Retina (tissue), 1 donor: ENCODE measurements around the gene CCDC148.
"Not testable (repeated sequence)": the region's sequence is repeated elsewhere in the genome, so short reads cannot be mapped to it uniquely, and the experiment has no call there.

Source experiments
- DNase-seq: peaks from one replicate; pipeline ENCODE4 v3.0.0-alpha.2; 2016

Gene CCDC148

DNA sequence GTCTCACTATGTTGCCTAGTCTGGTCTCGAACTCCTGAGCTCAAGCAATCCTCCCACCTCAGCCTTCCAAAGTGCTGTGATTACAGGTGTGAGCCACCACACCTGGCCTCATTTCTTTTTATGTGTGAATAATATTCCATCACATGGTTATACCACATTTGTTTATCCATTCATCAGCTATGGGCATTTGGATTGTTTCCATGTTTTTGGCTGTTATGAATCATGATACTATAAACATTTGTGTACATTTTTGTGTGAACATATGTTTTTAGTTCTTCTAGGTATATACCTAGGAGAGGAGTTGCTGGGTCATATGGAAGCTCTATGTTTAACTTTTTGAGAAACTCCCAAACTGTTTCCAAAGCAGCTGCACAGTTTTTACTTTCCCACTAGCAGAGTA lies 24.6 kb upstream of the CCDC148 start:
- no peak for DNase-seq

DNA sequence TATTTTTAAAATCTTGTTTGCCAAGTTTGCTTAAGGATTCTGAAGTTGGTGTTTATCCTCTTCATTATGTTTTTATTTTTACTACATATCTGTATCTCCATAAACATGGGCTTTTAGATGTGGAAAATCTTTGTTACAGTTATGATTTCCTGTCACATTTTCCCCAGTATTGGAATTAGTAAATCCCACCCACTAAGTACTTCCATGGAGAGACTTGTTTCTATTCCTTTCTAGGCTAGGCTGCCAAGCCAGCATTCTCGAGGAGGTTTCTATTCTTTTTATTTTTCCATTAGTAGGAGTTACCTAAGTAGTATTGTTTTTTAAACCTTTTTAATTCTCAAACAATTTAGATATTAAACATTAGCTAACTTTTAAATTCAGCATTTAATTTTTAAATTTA lies 22.3 kb upstream of the CCDC148 start:
- no peak for DNase-seq

DNA sequence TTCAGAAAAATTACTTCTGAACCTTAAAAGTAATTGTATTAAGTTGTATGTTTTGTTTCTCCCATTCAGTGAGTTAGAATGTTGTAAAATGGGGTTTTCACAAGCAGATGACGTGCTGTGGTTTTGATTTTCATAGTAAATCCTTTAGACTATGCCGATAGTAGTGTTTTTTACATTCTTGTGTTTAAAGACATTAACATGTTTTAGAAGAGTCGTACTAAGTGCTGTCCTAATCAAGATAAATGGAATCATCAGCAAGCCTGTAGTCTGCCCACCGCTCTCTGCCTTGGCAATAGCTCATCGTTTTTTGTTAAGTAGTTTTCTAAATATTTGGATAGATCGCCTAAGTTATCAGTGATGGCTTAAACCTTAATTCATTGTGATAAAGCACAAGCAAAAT lies 21.7 kb upstream of the CCDC148 start:
- no peak for DNase-seq

DNA sequence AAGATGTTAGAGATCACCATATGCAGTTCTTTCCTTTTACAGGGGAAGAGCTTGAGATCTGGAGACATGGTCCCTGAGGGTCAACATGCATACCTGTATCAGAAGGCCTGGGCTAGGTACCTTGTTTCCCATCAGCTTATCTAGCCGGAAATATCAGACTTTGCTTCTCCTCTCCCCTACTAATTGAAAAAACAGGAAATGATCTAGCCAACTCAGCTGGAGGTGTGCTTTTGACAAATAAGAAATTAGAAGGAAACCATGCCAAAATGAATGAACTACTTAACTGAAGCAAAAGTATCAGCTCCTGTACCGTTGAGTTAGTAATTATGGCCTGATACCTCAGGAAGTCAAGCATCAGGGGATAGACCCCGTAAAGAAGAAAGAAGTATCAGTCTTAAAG lies 20.6 kb upstream of the CCDC148 start:
- DNase-seq = no peak

DNA sequence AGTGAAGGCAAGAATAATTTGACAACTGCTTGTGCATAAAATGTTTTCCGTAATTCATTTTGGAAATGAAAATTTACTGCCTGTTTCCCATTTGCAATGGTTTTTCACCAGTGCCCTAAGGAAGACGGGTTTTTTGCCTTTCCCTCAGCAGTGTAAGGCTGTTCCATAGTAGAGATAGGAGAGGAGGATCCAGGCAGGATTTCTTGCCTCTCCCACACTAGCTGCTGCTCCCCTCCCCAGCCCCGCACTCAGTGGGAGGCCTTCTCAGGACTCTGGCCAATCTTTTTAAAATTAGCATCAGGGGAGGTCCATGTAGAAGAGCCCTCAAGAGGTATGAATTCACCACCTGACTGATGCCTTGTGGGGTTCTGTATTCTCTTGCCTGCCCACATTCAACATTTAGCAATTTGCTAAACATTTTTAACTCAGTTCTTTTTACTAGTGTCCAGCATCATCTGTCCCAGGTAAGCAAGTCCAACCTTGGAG lies 18.0 kb upstream of the CCDC148 start:
- DNase-seq = not testable (repeated sequence)

DNA sequence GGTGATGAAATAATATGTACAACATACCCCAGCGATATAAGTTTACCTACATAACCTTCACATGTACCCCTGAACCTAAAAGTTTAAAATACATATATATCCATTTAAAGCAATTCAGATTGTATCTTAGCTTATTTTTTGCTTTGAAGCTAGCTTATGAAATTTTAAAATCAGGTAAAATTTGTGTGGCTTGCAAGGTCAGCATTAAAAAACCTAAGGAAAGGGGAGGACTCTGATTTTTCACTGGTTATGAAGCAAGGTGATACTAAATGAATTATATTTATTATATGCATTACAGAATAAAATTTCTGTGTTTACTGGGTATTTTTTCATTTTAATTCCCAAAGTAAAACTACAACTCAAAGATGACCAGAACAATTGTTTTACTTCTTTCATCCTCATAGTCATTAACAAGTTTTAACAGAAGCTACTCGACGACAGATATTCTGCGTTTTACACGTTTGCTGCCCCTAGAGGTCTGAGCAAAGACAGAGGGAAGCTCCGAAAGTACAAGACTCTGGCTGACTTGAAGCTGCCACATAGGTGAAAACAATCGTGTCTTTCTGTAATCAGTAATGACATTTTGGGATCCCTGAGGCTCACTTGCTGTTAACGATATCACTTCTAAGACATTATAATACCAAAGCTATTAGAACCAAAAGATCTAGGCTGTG lies 17.3 kb upstream of the CCDC148 start:
- no peak for DNase-seq

DNA sequence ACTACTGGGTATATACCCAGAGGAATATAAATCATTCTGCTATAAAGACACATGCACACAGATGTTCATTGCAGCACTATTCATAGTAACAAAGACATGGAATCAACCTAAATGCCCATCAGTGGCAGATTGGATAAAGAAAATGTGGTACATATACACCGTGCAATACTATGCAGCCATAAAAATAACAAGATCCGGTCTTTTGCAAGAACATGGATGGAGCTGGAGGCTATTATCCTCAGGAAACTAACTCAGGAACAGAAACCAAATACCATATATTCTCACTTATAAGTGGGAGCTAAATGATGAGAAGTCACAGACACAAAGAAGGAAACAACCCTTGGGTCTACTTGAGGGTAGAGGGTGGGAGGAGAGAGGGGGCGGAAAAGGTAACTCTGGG lies 16.7 kb upstream of the CCDC148 start:
- DNase-seq = not testable (repeated sequence)

DNA sequence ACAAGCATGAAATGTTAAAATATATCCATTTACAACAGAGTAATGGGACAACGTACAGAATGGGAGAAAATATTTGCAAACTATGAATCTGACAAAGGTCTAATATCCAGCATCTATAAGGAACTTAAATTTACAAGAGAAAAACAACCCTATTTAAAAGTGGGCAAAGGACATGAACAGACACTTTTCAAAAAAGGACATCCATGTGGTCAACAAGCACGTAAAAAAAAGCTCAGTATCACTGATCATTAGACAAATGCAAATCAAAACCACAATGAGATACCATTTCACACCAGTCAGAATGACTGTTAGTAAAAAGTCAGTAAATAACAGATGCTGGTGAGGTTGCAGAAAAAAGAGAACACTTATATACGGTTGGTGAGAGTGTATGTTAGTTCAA lies 16.3 kb upstream of the CCDC148 start:
- not testable (repeated sequence) for DNase-seq

DNA sequence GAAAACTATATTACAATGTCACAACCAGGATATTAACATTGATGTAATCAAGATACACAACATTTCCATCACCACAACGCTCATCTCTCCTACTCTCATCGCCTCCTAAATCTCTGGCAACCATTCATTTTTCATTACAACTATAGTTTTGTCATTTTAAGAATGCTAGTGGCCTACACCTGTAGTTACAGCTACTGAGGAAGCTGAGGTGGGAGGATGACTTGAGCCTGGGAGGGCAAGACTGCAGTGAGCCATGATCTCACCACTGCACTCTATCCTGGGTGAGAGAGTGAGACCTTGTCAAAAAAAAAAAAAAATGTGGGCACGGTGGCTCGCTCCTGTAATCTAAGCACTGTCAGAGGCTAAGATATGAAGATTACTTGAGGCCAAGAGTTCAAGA lies 10.7 kb upstream of the CCDC148 start:
- no peak for DNase-seq

DNA sequence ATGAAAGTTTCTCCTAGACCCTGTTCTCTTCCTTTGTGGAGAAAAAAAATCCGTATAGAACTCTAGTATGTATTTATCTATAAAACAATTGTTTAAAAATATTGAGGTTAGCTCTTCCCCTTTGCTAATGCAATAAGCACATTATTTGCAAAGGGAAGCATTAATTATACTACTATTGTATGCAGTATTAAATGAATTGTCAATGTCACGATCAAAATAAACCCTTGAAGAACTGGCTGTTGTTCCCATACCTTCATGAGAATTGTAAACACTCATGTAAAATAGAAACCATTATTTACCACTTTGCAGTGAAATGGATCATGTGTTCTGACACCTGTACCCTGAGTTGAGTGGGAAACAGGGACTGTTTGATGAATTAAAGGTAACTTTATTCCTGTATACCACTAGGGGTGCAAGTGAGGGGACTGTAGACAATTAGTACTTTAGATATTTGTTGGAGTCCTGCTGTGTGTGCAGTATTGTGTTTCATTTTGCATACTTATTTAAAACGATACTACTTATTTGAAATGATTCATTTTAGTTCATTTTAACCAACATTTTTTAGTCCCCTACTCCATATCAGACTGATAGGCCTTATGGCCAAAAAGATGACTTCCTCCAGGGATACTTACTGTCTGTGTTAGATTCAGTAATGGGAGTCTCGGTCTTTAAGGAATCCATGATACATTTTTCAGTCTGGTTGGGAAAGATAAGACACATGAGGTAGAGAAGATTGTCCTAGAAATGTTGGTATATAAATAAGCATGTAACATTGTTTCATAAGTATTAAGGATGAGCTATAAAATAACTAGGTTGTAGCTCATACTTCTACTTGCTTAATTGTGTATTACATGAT lies 8.1 kb upstream of the CCDC148 start:
- no peak for DNase-seq

DNA sequence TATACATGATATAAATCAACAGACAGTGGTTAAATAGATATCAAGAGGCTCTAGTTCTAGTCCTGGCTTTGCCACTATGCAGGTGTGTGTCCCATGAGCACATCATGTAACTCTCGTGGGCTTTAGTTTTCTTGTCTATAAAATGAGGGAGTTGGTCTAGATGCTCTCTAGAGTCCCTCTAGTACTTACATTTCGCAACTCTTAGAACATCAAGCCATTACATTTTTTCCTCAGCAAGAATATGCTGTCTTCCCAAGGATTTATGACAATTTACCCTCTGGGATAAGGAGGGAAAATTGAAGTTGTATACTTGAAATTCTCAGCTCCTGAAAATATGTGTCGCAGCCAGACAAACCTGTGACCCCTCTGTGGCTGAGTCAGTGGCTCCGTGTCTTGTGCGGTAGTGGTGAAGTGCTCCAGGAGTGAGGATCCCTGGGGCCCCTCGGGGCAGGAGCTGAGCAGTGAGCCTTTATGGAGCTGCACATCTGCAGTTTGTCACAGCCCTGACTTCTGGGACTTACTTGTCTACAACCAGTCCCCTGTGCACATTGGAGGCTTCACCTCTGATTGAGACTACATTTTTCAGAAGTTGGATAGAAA lies 7.0 kb upstream of the CCDC148 start:
- no peak for DNase-seq

DNA sequence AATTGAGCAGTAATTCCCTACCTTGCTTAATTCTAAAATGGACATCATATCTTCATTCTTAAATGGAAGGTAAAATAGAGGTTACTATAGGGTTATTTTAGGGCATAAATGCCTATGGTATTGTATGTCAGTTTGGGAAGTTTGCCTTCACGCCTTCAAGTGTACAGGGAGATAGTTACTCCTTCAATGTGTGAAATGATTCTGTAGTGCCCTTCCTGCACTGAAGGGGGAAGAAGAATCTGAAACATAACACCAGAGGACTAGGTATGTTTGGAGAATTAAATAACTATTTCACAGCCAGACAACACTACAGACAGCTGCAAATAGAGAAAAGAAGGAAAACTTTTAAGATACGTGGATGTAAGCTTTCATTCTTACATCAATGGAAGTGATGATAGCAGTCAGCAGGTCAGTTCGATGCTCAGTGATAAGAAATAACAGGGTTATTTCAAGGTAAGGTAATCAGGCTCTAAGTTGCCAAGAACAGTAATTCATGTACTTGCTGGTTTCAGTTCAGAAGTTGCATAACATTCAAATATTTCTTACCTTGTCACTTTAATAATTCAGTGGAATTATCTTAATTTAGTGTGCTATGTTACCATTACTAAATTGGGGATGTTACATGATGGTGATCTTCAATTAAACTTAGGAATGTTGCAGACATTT lies 4.2 kb upstream of the CCDC148 start:
- DNase-seq = no peak

DNA sequence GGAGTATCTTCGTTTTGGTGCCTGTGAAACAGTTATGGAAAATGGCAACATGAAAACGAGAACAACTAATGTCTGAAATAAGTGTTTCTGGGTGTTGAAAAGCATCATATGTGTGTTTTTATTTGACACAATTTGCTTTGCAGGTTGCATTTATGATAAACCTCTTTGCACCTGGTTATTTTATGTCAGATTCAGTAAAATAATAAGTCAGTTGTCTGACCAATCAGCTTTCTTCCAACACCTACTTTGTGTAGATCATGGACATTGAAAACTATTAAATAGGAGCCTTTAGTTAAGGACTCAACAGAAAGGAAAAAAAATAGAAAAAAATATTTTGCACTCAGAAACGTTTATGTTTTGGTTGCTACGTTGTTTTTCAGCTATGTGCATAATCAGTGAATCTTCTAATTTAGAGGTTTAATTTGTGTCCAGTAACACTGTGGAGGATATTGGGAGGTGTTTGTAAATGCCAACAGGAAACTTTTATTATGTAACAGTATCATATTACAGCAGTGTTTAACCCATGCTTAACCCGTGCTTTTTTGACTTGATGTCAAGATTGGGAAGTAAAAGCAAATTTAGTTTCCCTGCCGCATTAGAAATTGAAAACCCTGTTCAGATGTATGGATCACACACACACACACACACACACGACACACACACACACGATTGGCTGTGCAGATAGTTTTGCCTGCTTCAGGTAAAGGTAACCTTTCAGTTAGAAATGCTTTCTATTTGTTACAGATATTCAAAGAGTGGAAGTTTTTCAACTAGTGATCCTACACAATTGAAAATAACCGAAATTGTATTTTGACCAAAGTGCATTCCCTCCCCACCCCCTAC lies 2.8 kb upstream of the CCDC148 start:
- DNase-seq = no peak

DNA sequence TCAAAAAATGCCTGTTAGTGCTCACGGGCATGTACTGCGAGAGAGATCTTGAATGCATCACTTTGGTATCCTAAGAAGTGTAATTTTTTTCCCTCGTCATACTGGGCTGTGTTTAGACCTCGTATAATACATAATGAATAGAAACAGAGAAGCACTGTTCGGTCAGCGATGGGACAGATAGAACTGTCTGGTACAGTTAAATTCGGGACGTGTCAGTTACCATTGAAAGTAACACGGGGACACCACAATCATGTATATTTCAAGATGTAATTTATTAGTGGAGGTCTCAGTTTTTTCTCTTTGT lies 2.0 kb upstream of the CCDC148 start:
- DNase-seq = no peak

DNA sequence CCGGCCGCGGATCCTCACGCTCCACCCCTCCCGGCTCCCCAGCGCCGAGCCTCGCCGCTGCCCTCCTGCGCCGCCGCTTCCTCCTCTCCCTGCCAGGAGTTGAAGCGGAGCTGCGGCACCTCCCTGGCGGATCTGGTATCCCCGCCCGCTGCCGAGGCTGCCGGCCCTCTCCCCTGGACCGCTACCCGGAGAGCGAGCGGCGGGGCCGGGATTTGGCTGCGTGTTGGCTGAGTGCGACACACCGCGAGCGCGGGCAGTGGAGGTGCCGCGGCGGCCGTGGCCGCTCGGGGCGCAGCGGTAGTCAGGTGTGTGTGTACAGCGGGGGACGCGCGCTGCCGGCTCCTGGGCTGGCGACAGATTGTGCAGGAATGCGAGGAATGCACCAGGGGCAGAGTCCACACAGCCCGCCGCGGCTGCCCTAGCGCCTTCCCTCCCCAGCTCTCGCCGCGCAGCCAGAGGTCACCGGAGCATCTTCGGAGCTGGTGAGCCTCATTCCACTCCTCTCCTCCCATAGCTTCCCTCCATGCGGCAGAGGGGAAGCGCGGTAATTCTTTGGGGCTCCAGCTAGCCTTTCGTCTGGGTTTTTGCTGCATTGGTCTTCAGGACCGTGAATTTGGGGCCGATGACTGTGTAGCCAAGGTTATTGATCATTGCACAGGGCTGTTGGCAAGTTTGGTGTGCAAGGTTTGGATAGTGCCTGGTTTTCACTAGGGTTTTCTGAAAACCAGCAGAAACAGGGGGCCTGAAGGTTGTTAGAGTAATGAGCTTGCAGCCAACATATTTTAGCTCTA lies 1.5 kb upstream of the CCDC148 start:
- DNase-seq = peak; percentile 94

DNA sequence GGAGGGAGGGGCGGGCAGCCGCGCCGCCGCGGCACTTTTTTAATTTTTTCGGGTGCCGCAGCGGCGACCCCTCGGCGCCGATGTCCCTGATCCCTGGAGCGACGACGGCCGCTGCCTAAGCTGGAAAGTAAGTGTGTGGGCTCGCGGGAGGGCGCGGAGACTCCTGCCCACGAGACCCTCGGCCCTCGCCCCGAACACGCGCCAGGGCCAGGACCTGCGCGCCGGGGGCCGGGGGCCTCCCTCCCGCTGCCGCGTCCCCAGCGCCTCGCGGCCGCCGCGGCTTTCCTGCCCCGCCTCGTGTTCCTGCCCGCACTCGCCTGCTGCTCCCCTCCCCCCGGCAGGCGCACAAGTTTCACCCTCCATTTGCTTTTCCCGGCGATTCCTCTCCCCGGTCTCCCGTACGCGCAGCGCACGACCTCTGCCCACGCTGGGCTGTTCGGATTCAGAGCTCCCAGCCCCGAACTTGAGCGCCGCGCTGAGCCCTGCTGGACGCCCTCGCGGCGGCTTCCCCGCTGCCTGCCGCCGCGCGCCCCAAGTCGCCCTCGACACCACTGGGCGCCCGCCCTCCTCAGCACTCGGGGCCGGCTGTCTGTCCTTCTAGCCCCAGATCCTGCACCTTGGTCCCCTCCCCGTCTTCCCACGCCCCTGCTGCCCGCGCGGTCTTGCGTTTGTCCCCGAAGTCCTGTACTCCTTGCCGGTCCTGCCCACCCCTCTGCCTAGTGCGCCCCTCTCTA lies 706 bp upstream of the CCDC148 start:
- DNase-seq = peak; percentile 94

DNA sequence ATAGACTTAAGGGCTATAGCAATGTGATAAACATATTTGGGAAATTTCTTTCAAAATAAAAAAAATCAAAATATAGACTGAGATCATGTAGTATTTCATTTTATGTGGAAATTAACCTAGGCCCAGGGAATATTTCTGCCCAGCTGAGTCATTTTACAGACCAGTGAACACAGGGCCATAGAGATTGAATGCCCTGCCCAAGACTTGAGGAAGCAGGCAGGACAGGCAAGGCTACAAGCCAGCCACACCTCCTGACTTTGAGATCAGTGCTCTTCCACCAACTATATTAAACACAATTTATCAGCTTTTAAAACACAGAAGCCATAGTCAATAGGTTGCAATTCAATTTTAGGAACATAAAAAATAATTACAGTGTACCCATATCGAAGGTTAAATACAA lies 12.9 kb downstream of the CCDC148 start:
- DNase-seq = no peak

DNA sequence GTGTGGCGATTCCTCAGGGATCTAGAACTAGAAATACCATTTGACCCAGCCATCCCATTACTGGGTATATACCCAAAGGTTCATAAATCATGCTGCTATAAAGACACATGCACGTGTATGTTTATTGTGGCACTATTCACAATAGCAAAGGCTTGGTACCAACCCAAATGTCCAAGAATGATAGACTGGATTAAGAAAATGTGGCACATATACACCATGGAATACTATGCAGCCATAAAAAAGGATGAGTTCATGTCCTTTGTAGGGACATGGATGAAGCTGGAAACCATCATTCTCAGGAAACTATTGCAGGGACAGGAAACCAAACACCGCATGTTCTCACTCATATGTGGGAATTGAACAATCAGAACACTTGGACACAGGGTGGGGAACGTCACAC lies 17.5 kb downstream of the CCDC148 start:
- DNase-seq = not testable (repeated sequence)

DNA sequence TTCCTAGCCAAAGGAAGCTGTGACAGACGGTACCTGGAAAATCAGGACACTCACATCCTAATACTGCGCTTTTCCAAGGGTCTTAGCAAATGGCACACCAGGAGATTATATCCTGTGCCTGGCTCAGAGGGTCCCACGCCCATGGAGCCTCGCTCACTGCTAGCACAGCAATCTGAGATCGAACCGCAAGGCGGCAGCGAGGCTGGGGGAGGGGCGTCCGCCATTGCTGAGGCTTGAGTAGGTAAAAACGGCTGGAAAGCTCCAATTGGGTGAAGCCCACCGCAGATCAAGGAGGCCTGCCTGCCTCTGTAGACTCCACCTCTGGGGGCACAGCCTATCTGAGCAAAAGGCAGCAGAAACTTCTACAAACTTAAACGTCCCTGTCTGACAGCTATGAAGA lies 22.8 kb downstream of the CCDC148 start:
- DNase-seq = not testable (repeated sequence)

DNA sequence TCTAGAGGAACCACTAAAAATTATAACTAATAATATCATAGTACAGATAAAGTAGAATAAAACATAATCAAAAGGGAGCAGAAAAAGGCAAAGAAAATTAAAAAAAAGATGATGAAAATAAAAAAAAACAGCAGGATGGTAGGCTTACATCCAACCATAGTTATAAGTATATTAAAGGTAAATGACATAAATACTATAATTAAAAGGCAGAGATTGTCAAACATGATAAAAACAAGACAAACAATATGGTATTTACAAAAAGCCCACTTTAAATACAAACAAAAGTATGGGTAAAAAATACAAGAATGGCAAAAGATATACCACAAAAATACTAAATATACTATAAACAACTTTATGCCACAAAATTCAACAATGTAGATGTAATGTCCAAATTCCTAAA lies 24.4 kb downstream of the CCDC148 start:
- DNase-seq = no peak

DNA sequence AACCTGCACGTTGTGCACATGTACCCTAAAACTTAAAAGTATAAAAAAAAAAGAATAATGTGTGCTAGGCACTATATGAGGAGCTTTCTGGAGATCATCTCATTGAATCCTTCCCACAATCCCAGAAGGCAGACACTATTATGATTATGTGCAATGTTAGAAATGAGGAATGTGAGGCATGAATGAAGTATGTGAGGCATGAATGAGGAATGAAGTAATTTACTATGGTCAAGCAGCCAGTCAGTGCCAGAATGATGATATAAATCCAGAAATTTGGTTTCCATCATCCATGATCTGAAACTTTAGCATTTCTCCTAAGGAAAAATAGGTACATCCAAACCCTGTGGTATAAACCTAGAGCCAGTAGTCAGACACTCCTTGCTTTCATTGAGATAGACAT lies 42.0 kb downstream of the CCDC148 start:
- no peak for DNase-seq
